ENCODE results near the gene OTOP1.
"Not testable (repeated sequence)": the region's sequence is repeated elsewhere in the genome, so short reads cannot be mapped to it uniquely, and the experiment has no call there.

The OTOP1 gene

DNA sequence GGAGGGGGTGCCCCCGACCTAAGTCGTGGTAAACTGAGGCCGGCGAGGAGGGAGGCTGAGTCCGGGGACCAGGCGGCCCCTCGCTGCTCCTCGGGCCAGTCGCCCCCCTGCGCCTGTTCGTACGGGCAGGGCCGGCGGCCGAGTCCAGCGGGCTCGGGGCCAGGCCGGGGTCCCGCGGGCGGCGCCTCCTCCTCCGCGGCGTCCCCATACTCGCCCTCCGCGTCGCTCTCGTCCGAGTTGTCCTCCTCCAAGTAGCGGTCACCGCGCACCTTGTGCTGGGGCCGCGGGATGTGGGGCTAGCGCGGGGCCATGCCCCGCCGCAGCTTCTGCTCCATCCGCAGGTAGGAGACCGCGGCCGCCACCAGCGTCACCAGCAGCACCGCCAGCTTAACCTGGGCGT lies 83.4 kb downstream of the OTOP1 start:
- not testable (repeated sequence) for H3K4me1 Mint-ChIP-seq, H3K4me3 Mint-ChIP-seq, H3K9me3 Mint-ChIP-seq, H3K36me3 Mint-ChIP-seq, H3K27ac Mint-ChIP-seq
- H3K27me3 Mint-ChIP-seq: peaks cover 22% of the 10 kb centered on the region

DNA sequence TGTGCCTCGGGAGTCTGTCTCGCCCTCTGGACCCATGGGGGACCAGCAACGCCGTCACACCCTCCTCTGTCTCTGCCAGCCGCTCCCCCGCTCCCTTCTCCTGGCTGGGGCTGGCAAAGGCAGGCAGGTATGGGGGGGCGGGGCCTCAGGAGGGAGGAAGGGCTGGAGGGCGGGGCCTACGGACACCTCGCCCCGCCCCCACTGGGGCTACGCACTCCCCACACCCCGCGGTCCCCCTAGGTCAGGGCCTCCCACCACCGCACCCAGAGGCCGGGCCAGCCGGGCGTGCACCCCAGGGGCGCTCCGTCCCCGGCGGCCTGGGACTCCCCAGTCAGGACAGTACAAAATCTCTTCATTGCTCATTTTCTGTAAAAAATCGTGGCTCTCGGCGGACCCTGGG lies 84.0 kb downstream of the OTOP1 start:
- H3K27me3 Mint-ChIP-seq: peaks cover 18% of the 10 kb centered on the region
- H3K36me3 Mint-ChIP-seq, H3K4me3 Mint-ChIP-seq, H3K4me1 Mint-ChIP-seq, H3K27ac Mint-ChIP-seq, H3K9me3 Mint-ChIP-seq: not testable (repeated sequence)

GRCh38 chr4:4141186-4141585 lies 85.5 kb downstream of the OTOP1 start:
- peaks cover 14% of the 10 kb centered on the region for H3K27me3 Mint-ChIP-seq
- not testable (repeated sequence) for H3K4me3 Mint-ChIP-seq, H3K4me1 Mint-ChIP-seq, H3K9me3 Mint-ChIP-seq, H3K36me3 Mint-ChIP-seq, H3K27ac Mint-ChIP-seq

Data from activated naive CD4-positive, alpha-beta T cell treated with anti-CD3 and anti-CD28 coated beads, Interleukin-2, amount 50 U/mL, for 24 hours (primary cell).